GM12891 (cell line): ENCODE data around the gene NRSN2. TPM values are rescaled to one million over a fixed set of nuclear protein-coding genes. Genes with fewer than 3 reads are reported as not detected.

Experiments
- DNase-seq: peaks from one replicate; pipeline ENCODE4 v3.0.0; 2011; ENCODE audit warnings: low spot score; ENCODE audit not compliant: insufficient read length
- FAIRE-seq: peaks from 2 replicates; lab custom pipeline; 2011; peaks lifted over from hg19 to GRCh38; lab: Jason Lieb, UNC
- PAX5 ChIP-seq: IDR thresholded peaks from 2 replicates; pipeline ENCODE4 v1.6.1; 2011; ENCODE audit warnings: low read length, moderate library complexity, mild to moderate bottlenecking; ENCODE audit not compliant: insufficient read depth, severe bottlenecking
- POLR2A ChIP-seq: IDR thresholded peaks from 2 replicates; pipeline ENCODE4 v1.6.1; 2011; ENCODE audit warnings: low read depth, low read length, control low read depth
- POLR2AphosphoS5 ChIP-seq: IDR thresholded peaks from 2 replicates; pipeline ENCODE4 v1.6.1; 2011; ENCODE audit warnings: low read depth, low read length, control low read depth
- POU2F2 ChIP-seq: IDR thresholded peaks from 2 replicates; pipeline ENCODE4 v1.6.1; 2011; ENCODE audit warnings: low read depth, mild to moderate bottlenecking, control low read depth, low read length, moderate library complexity
- SPI1 ChIP-seq: IDR thresholded peaks from 2 replicates; pipeline ENCODE4 v1.6.1; 2011; ENCODE audit warnings: low read depth, low read length, control low read depth
- TAF1 ChIP-seq: IDR thresholded peaks from 2 replicates; pipeline ENCODE4 v1.6.1; 2011; ENCODE audit warnings: low read depth, low read length, control low read depth
- polyA plus RNA-seq: library from polyadenylated mRNA; unstranded; fragments of >200 nt; gene quantifications from one replicate; pipeline ENCODE4 v1.2.1, GENCODE V29; 2012; ENCODE audit warnings: low read depth, missing spikeins, inconsistent platforms; ENCODE audit not compliant: missing spikeins

Gene NRSN2, protein sequence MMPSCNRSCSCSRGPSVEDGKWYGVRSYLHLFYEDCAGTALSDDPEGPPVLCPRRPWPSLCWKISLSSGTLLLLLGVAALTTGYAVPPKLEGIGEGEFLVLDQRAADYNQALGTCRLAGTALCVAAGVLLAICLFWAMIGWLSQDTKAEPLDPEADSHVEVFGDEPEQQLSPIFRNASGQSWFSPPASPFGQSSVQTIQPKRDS
- 13.1 TPM for polyA plus RNA-seq

- no peak; the same call in 1 of the 2 replicates for TF ChIP-seq POLR2A
- no peak for TF ChIP-seq PAX5
- TF ChIP-seq SPI1: no peak
- TF ChIP-seq POLR2AphosphoS5: no peak
- no peak for TF ChIP-seq POU2F2
- no peak for TF ChIP-seq TAF1
- FAIRE-seq (peak; percentile 80), DNase-seq (peak; percentile 80)
Measured at GRCh38 chr20:346640-347316, at the start of gene NRSN2. Gene NRSN2, plus strand, starts transcription at chr20:347111. Its CDS starts 2,533 bp downstream, at chr20:349644.

DNA sequence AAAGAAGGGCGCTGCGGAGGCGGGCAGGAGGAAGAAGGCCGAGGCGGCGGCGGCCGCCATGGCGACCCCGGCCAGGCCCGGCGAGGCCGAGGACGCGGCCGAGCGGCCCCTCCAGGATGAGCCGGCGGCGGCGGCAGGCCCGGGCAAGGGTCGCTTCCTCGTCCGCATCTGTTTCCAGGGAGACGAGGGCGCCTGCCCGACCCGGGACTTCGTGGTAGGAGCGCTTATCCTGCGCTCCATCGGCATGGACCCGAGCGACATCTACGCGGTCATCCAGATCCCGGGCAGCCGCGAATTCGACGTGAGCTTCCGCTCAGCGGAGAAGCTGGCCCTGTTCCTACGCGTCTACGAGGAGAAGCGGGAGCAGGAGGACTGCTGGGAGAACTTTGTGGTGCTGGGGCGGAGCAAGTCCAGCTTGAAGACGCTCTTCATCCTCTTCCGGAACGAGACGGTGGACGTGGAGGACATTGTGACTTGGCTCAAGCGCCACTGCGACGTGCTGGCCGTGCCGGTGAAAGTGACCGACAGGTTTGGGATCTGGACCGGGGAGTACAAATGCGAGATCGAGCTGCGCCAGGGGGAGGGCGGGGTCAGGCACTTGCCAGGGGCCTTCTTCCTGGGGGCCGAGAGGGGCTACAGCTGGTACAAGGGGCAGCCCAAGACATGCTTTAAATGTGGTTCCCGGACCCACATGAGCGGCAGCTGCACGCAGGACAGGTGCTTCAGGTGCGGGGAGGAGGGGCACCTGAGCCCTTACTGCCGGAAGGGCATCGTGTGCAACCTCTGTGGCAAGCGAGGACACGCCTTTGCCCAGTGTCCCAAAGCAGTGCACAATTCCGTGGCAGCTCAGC, 48.8 kb upstream of the NRSN2 start:
- TF ChIP-seq POU2F2 (0 out of 2 replicates have a peak, but pooled peaks have one; percentile 7), POLR2AphosphoS5 (peak; percentile 61; the same call in 1 of the 2 replicates), TAF1 (0 out of 2 replicates have a peak, but pooled peaks have one; percentile 23), SPI1 (no peak)
- DNase-seq (no peak), FAIRE-seq (peak; percentile 94)

DNA sequence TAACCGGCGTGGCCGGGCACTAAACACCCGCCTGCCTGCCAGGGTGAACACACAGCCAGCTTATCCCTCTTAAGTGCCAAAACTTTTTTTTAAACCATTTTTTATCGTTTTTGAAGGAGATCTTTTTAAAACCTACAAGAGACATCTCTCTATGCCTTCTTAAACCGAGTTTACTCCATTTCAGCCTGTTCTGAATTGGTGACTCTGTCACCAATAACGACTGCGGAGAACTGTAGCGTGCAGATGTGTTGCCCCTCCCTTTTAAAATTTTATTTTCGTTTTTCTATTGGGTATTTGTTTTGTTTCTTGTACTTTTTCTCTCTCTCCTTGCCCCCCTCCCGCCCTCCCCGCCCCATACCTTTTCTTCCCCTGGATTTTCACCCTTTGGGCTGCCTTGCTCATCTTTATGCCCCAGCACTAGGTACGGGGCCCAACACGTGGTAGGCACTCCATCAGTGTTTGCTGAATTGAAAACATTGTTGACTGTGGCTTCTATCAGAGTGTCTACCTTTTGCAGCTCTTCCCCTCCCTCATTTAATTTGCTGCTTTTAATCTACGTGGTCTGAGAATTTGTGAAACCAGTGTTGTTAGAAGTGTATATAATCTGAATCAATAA, 48.0 kb upstream of the NRSN2 start:
- FAIRE-seq: no peak
- TF ChIP-seq POU2F2 (no peak), POLR2A (no peak; the same call in 1 of the 2 replicates), PAX5 (no peak), SPI1 (no peak), POLR2AphosphoS5 (no peak), TAF1 (0 out of 2 replicates have a peak, but pooled peaks have one; percentile 0)
- DNase-seq: no peak

DNA sequence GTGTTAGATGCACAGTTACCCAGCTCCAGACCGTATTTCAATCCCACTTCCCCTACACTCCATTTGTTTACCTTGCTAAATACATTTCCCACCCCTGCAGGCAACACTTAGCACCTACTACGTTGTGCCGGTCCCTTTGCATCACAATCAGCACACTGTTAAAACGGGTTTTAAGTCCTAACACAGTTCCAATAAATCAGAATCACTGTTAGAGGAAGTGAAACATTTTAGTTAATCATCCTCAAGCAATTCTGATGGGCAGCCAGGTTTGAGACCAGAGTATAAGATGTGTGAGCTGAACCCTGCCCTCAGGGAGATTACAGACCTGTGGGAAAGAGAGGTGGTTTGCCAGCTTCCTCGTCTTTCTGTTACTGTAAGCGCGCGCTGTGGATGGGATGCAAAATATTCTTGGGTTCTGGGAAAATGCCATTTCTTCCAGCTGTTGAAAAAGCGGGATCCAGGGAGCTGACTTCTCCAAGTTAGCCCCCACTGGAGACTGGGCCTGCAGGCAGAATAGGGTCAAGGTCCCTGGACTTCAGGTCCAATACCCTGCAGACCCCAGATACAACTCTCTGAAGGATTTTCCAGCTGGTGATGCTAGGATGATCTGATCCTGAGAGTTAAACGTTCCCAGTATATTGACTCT, 46.4 kb upstream of the NRSN2 start:
- FAIRE-seq (peak; percentile 73), DNase-seq (no peak)
- no peak for TF ChIP-seq POLR2A
- TF ChIP-seq TAF1: no peak
- TF ChIP-seq POU2F2: no peak
- no peak for TF ChIP-seq POLR2AphosphoS5
- TF ChIP-seq SPI1: peak; percentile 91

DNA sequence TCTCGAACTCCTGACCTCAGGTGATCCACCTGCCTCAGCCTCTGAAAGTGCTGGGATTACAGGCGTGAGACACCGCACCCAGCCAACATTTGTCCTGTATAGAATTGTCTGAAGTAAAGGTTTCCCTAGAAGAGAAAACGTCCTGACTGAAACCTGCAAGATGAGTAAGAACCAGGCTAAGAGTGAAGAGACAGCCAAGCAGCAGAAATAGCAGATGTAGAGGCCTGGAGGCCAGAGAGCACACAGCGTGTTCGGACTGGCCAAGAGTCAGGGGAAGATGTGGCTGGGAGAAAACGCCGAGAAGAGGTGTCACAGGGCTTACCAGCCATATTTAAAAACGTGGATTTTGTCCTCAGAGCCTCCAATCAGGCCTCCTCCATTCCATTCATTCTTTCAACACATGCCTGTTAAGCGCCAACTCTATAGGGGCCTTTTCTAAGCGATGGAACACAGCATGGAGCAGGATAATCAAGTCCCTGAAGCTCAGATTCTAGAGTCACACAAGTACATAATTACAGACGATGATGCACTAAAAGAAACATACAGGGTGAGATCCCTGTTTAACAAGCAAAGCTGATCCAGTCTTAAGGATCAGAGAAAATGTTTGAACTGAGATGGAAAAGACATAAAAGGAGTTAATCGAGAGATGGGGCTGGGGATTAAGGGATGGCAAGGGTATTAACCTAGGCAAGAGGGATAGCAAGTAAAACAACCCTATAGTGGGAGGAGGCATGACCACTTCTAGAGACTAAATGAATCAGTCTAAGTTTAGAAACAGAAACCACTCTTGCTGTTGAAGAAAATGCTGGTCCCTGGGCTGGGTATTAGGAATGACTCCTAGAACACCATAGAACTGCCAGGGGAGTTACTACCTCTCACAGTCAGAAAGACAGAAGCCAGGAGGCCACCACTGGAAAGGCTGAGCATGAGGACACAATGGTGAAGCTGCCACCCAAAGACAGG, 44.7 kb upstream of the NRSN2 start:
- TF ChIP-seq POU2F2: no peak
- TF ChIP-seq PAX5: no peak
- no peak for TF ChIP-seq SPI1
- TF ChIP-seq POLR2A: no peak
- no peak for TF ChIP-seq TAF1
- TF ChIP-seq POLR2AphosphoS5: no peak
- FAIRE-seq (no peak), DNase-seq (no peak)

DNA sequence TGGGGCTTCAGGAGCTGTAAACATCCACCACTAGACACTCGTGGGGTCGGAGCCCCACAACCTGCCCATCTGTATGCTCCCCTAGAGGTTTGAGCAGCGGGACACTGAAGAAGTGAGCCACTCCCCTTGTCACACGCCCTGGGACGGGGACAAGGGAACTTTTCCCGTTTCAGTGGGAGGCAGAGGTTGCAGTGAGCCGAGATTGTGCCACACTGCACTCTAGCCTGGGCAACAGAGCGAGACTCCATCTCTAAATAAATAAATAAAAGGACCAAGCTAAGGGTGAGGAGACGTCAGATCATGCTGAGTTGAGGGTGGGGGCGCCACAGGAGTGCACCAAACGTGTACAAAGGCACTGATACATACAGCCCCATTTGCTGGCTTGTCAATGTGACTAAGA, 41.2 kb upstream of the NRSN2 start:
- TF ChIP-seq PAX5 (no peak), SPI1 (no peak), POLR2AphosphoS5 (no peak), POU2F2 (no peak), TAF1 (no peak), POLR2A (no peak)
- FAIRE-seq (no peak), DNase-seq (no peak)

GRCh38 chr20:308427-309038, 38.4 kb upstream of the NRSN2 start:
- DNase-seq (no peak), FAIRE-seq (no peak)
- TF ChIP-seq SPI1 (no peak), POU2F2 (no peak), POLR2A (no peak), PAX5 (no peak), POLR2AphosphoS5 (no peak), TAF1 (no peak)
